ENCODE measurements around the gene PRKACA.

Gene PRKACA

GRCh38 chr19:14102102-14102696, 15.4 kb downstream of the PRKACA start:
- no peak overlapping the region for H3K4me3 ChIP-seq (ENCODE audit: low read depth in 1 of 2, low read length in 2 of 2)
- H3K36me3 ChIP-seq (ENCODE audit: control insufficient read depth in 1 of 2, insufficient read depth in 2 of 2, low read length in 2 of 2), result peaks cover 31 to 58% of the 10 kb centered on the region in 2 donors
- peaks cover 0 to under 1% of the 10 kb centered on the region in 2 donors for H3K4me1 ChIP-seq (ENCODE audit: control insufficient read depth in 1 of 2, insufficient read depth in 2 of 2, low read length in 2 of 2)
- H3K27me3 ChIP-seq (ENCODE audit: low read depth, low read length), result no peaks in the 10 kb centered on the region
- no peaks in the 10 kb centered on the region for H3K9me3 ChIP-seq (ENCODE audit: control insufficient read depth in 1 of 2, low read length in 2 of 2)
- no peak overlapping the region for H3K27ac ChIP-seq (ENCODE audit: low read length)

GRCh38 chr19:14101003-14101545, 16.5 kb downstream of the PRKACA start:
- H3K36me3 ChIP-seq (ENCODE audit: control insufficient read depth in 1 of 2, insufficient read depth in 2 of 2, low read length in 2 of 2), result peaks cover 40 to 60% of the 10 kb centered on the region in 2 donors
- no peaks in the 10 kb centered on the region for H3K4me1 ChIP-seq (ENCODE audit: control insufficient read depth in 1 of 2, insufficient read depth in 2 of 2, low read length in 2 of 2)
- H3K4me3 ChIP-seq (ENCODE audit: low read depth in 1 of 2, low read length in 2 of 2), result no peak overlapping the region
- H3K9me3 ChIP-seq (ENCODE audit: control insufficient read depth in 1 of 2, low read length in 2 of 2), result no peaks in the 10 kb centered on the region
- no peak overlapping the region for H3K27ac ChIP-seq (ENCODE audit: low read length)
- no peaks in the 10 kb centered on the region for H3K27me3 ChIP-seq (ENCODE audit: low read depth, low read length)

DNA sequence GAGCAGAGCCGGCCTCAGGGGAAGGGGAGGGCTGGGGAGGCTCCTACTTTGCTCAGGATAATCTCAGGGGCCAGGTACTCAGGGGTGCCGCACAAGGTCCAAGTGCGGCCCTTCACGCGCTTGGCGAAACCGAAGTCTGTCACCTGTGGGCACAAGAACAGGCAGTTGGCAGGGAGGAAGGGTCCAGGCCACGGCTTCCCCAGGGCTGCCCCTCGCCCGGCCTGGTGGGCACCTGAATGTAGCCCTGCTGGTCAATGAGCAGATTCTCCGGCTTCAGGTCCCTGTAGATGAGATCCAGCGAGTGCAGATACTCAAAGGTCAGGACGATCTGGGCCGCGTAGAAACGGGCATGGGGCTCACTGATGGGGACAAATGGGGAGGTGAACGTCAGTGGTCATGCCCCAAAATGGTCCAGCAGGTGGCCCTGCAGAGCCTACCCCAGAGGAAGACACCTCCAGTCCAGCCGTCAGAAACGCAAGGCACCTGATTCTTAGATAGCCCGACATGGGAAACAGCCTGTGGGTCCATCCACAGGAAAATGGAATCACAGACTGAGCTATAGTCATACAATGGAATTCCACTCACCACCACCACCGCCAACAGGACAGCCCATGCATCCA, 19.9 kb downstream of the PRKACA start:
- Histone ChIP-seq H3K36me3 (ENCODE audit: control insufficient read depth in 1 of 2, insufficient read depth in 2 of 2, low read length in 2 of 2) (peaks cover 31 to 39% of the 10 kb centered on the region in 2 donors), H3K4me3 (ENCODE audit: low read depth in 1 of 2, low read length in 2 of 2) (no peak overlapping the region), H3K4me1 (ENCODE audit: control insufficient read depth in 1 of 2, insufficient read depth in 2 of 2, low read length in 2 of 2) (no peaks in the 10 kb centered on the region), H3K27ac (ENCODE audit: low read length) (no peak overlapping the region), H3K9me3 (ENCODE audit: control insufficient read depth in 1 of 2, low read length in 2 of 2) (peaks cover 6 to 8% of the 10 kb centered on the region in 2 donors), H3K27me3 (ENCODE audit: low read depth, low read length) (no peaks in the 10 kb centered on the region)

DNA sequence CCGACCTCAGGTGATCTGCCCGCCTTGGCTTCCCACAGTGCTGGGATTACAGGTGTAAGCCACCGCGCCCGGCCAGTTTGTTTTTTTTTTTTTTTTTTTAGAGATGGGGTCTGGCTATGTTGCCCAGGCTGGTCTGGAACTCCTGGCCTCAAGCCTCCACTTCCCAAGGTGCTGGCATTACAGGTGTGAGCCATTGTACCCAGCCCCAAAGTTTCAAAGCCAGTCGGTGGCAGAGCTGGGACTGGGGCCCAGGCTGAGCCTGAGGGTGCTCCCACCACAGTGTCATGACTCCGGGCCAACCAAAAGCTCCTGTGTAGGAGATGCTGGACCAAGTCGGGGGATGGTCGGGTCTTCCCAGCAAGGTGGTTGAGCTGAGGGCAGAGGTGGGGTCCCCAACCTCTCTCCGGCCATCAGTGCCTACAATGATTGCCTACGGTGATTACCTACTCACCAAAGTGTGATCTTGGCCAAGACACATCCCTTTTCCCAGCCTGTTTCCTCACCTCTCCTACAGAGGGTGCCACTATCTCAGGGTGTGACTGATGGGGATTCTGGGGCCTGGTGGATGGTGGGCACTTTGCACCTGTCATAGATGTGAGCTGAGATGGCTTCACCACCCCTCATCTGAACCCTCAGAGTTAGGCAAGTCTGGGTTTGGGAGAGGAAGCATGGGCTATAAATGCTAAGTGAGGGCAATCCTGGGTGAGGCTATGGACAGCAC, 21.1 kb downstream of the PRKACA start:
- Histone ChIP-seq H3K27ac (ENCODE audit: low read length) (no peak overlapping the region), H3K36me3 (ENCODE audit: control insufficient read depth in 1 of 2, insufficient read depth in 2 of 2, low read length in 2 of 2) (peaks cover 25 to 32% of the 10 kb centered on the region in 2 donors)

DNA sequence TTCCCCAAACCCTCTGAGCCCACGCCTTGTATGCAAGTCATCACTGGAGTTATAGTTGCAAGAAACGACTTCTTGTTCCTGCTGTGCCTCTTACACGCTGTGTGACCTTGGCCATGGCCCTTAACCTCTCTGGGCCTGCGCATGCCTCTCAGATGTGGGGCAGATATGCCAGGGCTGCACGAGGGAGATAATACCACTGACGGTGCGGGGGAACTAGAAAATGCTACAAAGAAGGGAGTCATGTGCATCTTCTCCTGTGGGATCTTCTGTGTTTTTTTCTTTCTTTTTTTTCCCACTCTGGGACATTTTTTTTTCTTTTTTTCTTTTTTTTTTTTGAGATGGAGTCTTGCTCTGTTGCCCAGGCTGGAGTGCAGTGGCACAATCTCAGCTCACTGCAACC, 22.7 kb downstream of the PRKACA start:
- peaks cover 6 to 8% of the 10 kb centered on the region in 2 donors for H3K9me3 ChIP-seq (ENCODE audit: control insufficient read depth in 1 of 2, low read length in 2 of 2)
- no peak overlapping the region for H3K27ac ChIP-seq (ENCODE audit: low read length)
- H3K4me1 ChIP-seq (ENCODE audit: control insufficient read depth in 1 of 2, insufficient read depth in 2 of 2, low read length in 2 of 2), result peaks cover 0 to 7% of the 10 kb centered on the region in 2 donors
- H3K27me3 ChIP-seq (ENCODE audit: low read depth, low read length), result no peaks in the 10 kb centered on the region
- peaks cover 16 to 19% of the 10 kb centered on the region in 2 donors for H3K36me3 ChIP-seq (ENCODE audit: control insufficient read depth in 1 of 2, insufficient read depth in 2 of 2, low read length in 2 of 2)
- no peak overlapping the region for H3K4me3 ChIP-seq (ENCODE audit: low read depth in 1 of 2, low read length in 2 of 2)

More for the DNA sequence above, 21.1 kb downstream of the PRKACA start:
- Histone ChIP-seq H3K9me3 (ENCODE audit: control insufficient read depth in 1 of 2, low read length in 2 of 2) (peaks cover 6 to 8% of the 10 kb centered on the region in 2 donors), H3K27me3 (ENCODE audit: low read depth, low read length) (no peaks in the 10 kb centered on the region), H3K4me1 (ENCODE audit: control insufficient read depth in 1 of 2, insufficient read depth in 2 of 2, low read length in 2 of 2) (peaks cover 0 to 7% of the 10 kb centered on the region in 2 donors), H3K4me3 (ENCODE audit: low read depth in 1 of 2, low read length in 2 of 2) (no peak overlapping the region)

- Histone ChIP-seq H3K27ac (ENCODE audit: low read length) (no peak overlapping the region), H3K27me3 (ENCODE audit: low read depth, low read length) (no peaks in the 10 kb centered on the region), H3K4me1 (ENCODE audit: control insufficient read depth in 1 of 2, insufficient read depth in 2 of 2, low read length in 2 of 2) (peaks cover 0 to 16% of the 10 kb centered on the region in 2 donors), H3K4me3 (ENCODE audit: low read depth in 1 of 2, low read length in 2 of 2) (no peak overlapping the region), H3K9me3 (ENCODE audit: control insufficient read depth in 1 of 2, low read length in 2 of 2) (peaks cover 6 to 8% of the 10 kb centered on the region in 2 donors), H3K36me3 (ENCODE audit: control insufficient read depth in 1 of 2, insufficient read depth in 2 of 2, low read length in 2 of 2) (peaks cover 16 to 21% of the 10 kb centered on the region in 2 donors)
Measured at GRCh38 chr19:14093117-14093823, 24.3 kb downstream of the PRKACA start.

DNA sequence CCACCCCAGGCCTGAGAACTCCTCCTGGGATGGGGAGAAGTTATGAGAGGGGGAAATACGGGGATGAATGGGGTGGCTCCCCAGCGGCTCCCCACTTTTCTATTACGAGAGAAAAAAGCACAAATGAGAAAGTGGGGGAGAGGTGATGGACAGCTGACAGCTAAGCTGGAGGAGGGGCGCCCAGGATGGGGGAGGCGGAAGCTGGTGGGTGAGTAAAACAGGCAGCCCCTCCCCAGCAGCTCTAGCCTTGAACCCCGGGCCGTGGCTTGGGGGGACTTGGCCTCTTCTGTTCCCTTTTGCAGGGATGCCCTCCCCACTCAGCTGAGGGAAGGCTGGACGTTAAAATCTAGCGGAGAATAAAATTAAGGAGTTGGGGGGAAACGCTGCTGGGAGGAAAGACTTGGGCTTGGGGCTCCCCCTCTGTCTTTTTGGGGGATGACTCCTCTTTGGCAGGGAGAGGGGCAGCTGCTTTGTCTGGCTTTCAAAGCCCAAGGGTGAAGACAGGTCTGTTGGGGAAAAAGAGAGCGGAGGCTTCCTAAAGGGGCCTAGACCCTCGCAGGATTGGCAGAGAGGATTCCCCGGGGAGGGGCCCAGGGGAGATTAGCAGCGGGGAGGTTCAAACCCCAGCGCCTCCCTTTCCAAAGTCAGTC, 25.6 kb downstream of the PRKACA start:
- peak overlapping the region; percentile 72 for H3K27ac ChIP-seq (ENCODE audit: low read length)

DNA sequence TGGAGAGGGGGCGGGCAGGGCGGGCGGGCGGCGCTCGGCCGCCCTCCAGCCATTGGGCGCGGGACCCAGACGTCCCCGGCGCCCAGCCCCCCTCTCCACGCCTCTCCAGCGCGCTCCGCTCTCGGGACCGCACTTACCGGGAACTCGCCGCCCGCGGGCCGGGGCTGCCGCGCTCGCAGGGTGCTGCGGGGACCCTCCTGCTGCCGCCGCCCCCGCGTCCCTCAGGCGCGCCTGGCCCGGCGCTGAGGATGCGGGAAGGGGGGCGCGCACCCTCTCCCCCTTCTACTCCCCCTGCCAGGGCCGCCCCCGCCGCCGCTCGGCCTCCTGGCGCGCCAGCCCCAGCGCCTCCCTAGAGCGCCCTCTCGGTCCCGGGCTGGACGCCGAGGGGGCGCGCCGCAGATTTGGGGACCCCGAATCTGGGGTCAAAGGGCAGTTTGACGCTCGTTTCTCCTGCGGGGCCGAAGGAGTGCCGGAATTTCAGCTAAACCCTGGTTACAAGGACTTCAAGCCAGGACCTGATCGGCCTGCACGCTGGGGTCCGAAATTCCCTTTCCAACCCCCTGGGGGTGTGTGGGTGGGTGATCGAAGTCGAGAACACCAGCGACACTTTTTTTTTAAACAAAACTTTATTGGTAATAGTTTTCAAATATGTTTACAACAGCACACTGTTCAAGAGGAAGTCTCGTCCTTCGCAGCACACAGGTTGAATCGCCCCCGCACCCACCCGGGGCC, 26.3 kb downstream of the PRKACA start:
- Histone ChIP-seq H3K4me1 (ENCODE audit: control insufficient read depth in 1 of 2, insufficient read depth in 2 of 2, low read length in 2 of 2) (peaks cover 0 to 16% of the 10 kb centered on the region in 2 donors), H3K4me3 (ENCODE audit: low read depth in 1 of 2, low read length in 2 of 2) (peak overlapping the region; percentile 76 to 81), H3K27me3 (ENCODE audit: low read depth, low read length) (no peaks in the 10 kb centered on the region), H3K9me3 (ENCODE audit: control insufficient read depth in 1 of 2, low read length in 2 of 2) (peaks cover 6 to 8% of the 10 kb centered on the region in 2 donors), H3K27ac (ENCODE audit: low read length) (peak overlapping the region; percentile 72), H3K36me3 (ENCODE audit: control insufficient read depth in 1 of 2, insufficient read depth in 2 of 2, low read length in 2 of 2) (peaks cover 0 to 7% of the 10 kb centered on the region in 2 donors)

More for the DNA sequence above, 25.6 kb downstream of the PRKACA start:
- H3K4me3 ChIP-seq (ENCODE audit: low read depth in 1 of 2, low read length in 2 of 2), result peak overlapping the region; percentile 76 to 81
- H3K9me3 ChIP-seq (ENCODE audit: control insufficient read depth in 1 of 2, low read length in 2 of 2), result peaks cover 6 to 8% of the 10 kb centered on the region in 2 donors
- H3K27me3 ChIP-seq (ENCODE audit: low read depth, low read length), result no peaks in the 10 kb centered on the region
- peaks cover 6 to 14% of the 10 kb centered on the region in 2 donors for H3K36me3 ChIP-seq (ENCODE audit: control insufficient read depth in 1 of 2, insufficient read depth in 2 of 2, low read length in 2 of 2)
- peaks cover 0 to 16% of the 10 kb centered on the region in 2 donors for H3K4me1 ChIP-seq (ENCODE audit: control insufficient read depth in 1 of 2, insufficient read depth in 2 of 2, low read length in 2 of 2)

DNA sequence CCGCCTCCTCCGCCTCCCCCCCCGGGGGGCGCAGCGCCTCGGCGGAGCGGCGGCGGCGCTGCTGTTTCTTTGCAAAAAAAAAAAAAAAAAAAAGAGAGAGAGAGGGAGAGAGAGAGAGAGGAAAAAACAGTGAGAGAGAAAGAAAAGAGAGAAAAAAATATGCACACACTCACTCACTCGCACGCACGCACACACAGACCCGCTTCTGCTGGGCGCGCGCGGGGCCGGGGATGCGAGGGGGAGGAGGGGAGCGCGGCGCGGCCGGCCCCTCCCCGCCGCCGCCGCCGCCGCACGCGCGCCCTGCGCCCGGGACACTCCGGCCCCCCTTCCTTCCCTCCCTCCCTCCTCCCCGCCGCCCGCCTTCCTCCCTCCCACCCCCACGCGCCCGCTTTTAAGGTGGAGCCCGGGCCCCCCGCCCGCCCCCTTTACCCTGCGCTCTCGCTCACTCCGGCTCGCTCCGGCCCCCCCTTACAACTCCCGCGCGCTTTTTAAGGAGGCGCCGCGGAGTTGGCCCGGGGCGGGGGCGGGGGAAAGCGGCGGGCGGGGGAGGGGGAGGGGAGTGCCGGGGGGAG, 27.0 kb downstream of the PRKACA start, which contains the start of gene SAMD1:
Gene SAMD1 (minus strand): TSS at position 243 of the 572 bp plus-strand sequence.
- peak within 1 kb of the TSS; percentile 76 to 81 for H3K4me3 ChIP-seq (ENCODE audit: low read depth in 1 of 2, low read length in 2 of 2)
- H3K4me1 ChIP-seq (ENCODE audit: control insufficient read depth in 1 of 2, insufficient read depth in 2 of 2, low read length in 2 of 2), result peaks cover 0 to 16% of the 10 kb centered on the region in 2 donors
- H3K36me3 ChIP-seq (ENCODE audit: control insufficient read depth in 1 of 2, insufficient read depth in 2 of 2, low read length in 2 of 2), result peaks cover 0 to 6% of the 10 kb centered on the region in 2 donors
- peaks cover 6 to 8% of the 10 kb centered on the region in 2 donors for H3K9me3 ChIP-seq (ENCODE audit: control insufficient read depth in 1 of 2, low read length in 2 of 2)
- H3K27ac ChIP-seq (ENCODE audit: low read length), result peak within 1 kb of the TSS; percentile 72
- no peaks in the 10 kb centered on the region for H3K27me3 ChIP-seq (ENCODE audit: low read depth, low read length)

Measured in muscle layer of duodenum (tissue), 2 donors.